Measurements from ENCODE around the gene ACO1.
"Not testable (repeated sequence)": the region's sequence is repeated elsewhere in the genome, so short reads cannot be mapped to it uniquely, and the experiment has no call there.

ACO1 gene

DNA sequence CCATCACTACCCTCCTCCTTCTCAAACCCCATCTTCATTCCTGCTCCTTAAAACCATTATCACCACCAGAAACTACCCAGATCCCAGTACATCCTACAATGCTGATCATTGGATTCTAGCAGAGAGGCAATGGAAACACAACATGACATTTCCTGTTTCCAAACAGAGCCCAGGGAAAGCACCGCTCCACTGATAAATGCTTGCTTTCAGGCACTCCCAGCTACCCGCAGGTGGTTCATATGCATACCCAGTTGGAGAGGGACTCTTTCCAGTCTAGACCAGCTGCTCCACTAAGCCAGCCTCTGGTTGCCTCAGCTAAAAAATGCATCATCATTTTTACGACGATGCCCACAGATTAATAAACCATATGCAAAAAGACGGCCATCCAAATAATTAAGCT, 39.2 kb upstream of the ACO1 start:
- in situ Hi-C loops (cut with HindIII; ENCODE audit: low pct_ligation_motif_present, low sequenced_read_pairs) = no loop called here
- no peak overlapping the region for H3K4me3 ChIP-seq (ENCODE audit: low read depth, low read length)
- DNase-seq = no peak
- H3K27me3 ChIP-seq (replicated peaks) = peaks cover 2% of the 10 kb centered on the region
- no peaks in the 10 kb centered on the region for H3K36me3 ChIP-seq (replicated peaks)
- H3K27ac ChIP-seq = no peak overlapping the region
- TF ChIP-seq CTCF (IDR thresholded peaks at IDR 0.05; ENCODE audit: low read depth, low read length, missing control alignments) = no peak

- in situ Hi-C loops (cut with HindIII; ENCODE audit: low pct_ligation_motif_present, low sequenced_read_pairs) = no loop called here
- TF ChIP-seq CTCF (IDR thresholded peaks at IDR 0.05; ENCODE audit: low read depth, low read length, missing control alignments) = no peak
- DNase-seq = no peak
- Histone ChIP-seq H3K27me3 (replicated peaks) (peaks cover 2% of the 10 kb centered on the region), H3K36me3 (replicated peaks) (no peaks in the 10 kb centered on the region), H3K4me3 (ENCODE audit: low read depth, low read length) (no peak overlapping the region), H3K27ac (no peak overlapping the region)
These were observed 36.9 kb upstream of the ACO1 start for GRCh38 chr9:32347571-32347970.

GRCh38 chr9:32348106-32348695, 36.2 kb upstream of the ACO1 start:
- DNase-seq = no peak
- Histone ChIP-seq H3K4me3 (ENCODE audit: low read depth, low read length) (no peak overlapping the region), H3K27me3 (replicated peaks) (peaks cover 2% of the 10 kb centered on the region), H3K27ac (no peak overlapping the region), H3K36me3 (replicated peaks) (no peaks in the 10 kb centered on the region)
- TF ChIP-seq CTCF (IDR thresholded peaks at IDR 0.05; ENCODE audit: low read depth, low read length, missing control alignments) = no peak
- in situ Hi-C loops (cut with HindIII; ENCODE audit: low pct_ligation_motif_present, low sequenced_read_pairs) = no loop called here

- no peaks in the 10 kb centered on the region for H3K36me3 ChIP-seq (replicated peaks)
- no peak overlapping the region for H3K4me3 ChIP-seq (ENCODE audit: low read depth, low read length)
- no peak for DNase-seq
- no peak for TF ChIP-seq CTCF (IDR thresholded peaks at IDR 0.05; ENCODE audit: low read depth, low read length, missing control alignments)
- H3K27ac ChIP-seq = no peak overlapping the region
- in situ Hi-C loops (cut with HindIII; ENCODE audit: low pct_ligation_motif_present, low sequenced_read_pairs) = no loop called here
- peaks cover 2% of the 10 kb centered on the region for H3K27me3 ChIP-seq (replicated peaks)
These were observed 35.4 kb upstream of the ACO1 start for GRCh38 chr9:32349013-32349412.

GRCh38 chr9:32350682-32351081, 33.8 kb upstream of the ACO1 start:
- Histone ChIP-seq H3K27ac (no peak overlapping the region), H3K4me3 (ENCODE audit: low read depth, low read length) (no peak overlapping the region), H3K27me3 (replicated peaks) (peaks cover 2% of the 10 kb centered on the region), H3K36me3 (replicated peaks) (no peaks in the 10 kb centered on the region)
- no peak for TF ChIP-seq CTCF (IDR thresholded peaks at IDR 0.05; ENCODE audit: low read depth, low read length, missing control alignments)
- DNase-seq = no peak
- in situ Hi-C loops (cut with HindIII; ENCODE audit: low pct_ligation_motif_present, low sequenced_read_pairs) = no loop called here

DNA sequence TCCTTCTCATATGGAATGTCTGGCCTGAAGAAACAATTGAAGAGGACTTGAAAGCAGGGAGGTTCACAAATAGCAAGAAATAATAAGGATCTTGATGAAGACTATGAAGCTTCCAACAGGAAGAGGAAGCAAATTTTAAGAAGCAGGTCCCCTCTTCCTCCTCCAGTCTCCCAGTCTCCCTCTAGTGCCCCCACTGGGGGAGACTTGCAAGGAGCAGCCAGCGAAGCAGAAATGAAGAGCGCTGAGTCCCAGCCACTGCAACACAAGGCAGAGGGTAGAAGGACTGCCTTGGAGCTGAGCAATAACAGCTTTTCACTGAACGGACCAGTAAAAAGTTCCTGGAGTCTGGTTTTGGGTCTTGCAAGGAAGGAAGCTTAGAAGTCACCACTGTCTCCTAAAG, 32.6 kb upstream of the ACO1 start:
- no peak for DNase-seq
- in situ Hi-C loops (cut with HindIII; ENCODE audit: low pct_ligation_motif_present, low sequenced_read_pairs) = no loop called here
- peak; percentile 58 for TF ChIP-seq CTCF (IDR thresholded peaks at IDR 0.05; ENCODE audit: low read depth, low read length, missing control alignments)
- Histone ChIP-seq H3K27me3 (replicated peaks) (peaks cover 2% of the 10 kb centered on the region), H3K27ac (no peak overlapping the region), H3K36me3 (replicated peaks) (no peaks in the 10 kb centered on the region), H3K4me3 (ENCODE audit: low read depth, low read length) (no peak overlapping the region)

- in situ Hi-C loops (cut with HindIII; ENCODE audit: low pct_ligation_motif_present, low sequenced_read_pairs); H3K27me3 ChIP-seq (replicated peaks); H3K27ac ChIP-seq; H3K4me3 ChIP-seq (ENCODE audit: low read depth, low read length); H3K36me3 ChIP-seq (replicated peaks); DNase-seq: not testable (repeated sequence)
These were observed 31.0 kb upstream of the ACO1 start for GRCh38 chr9:32353476-32353875.
